ENCODE data around the gene FKRP. TPM values are rescaled to one million over a fixed set of nuclear protein-coding genes. Genes with fewer than 3 reads are reported as not detected.

Gene FKRP
- total and polyA plus RNA-seq, 5 donors, result 15.0 to 22.7 (median 20.0) TPM

Small RNAs within 50 kb of the gene (microRNA-seq; reads per million reads assigned to microRNA genes)
- 1.3 to 13.9 reads per million in 2 donors for gene MIR320E

Other genes starting within 250 kb of the FKRP start
- gene CALM3, start 144.7 kb upstream of the FKRP start, total RNA-seq, result 100 to 1,000 TPM; 232 to 357 (median 343) TPM
- gene CALM3, start 144.7 kb upstream of the FKRP start, polyA plus RNA-seq, result 365 TPM
- gene PTGIR, start 121.0 kb upstream of the FKRP start, total RNA-seq, result 10 to 100 TPM in 2 of 4 donors, 1 to 10 TPM in 2; 7.6 to 13.5 (median 9.5) TPM
- 6.7 TPM for gene PTGIR, start 121.0 kb upstream of the FKRP start, polyA plus RNA-seq
- 1 to 10 TPM; 3.0 to 7.4 (median 4.7) TPM for gene GNG8, start 109.9 kb upstream of the FKRP start, total RNA-seq
- gene GNG8, start 109.9 kb upstream of the FKRP start, polyA plus RNA-seq, result not detected
- 10 to 100 TPM; 24.6 to 46.5 (median 37.2) TPM for gene DACT3, start 84.9 kb upstream of the FKRP start, total RNA-seq
- 28.3 TPM for gene DACT3, start 84.9 kb upstream of the FKRP start, polyA plus RNA-seq
- 10 to 100 TPM; 14.2 to 16.6 (median 14.8) TPM for gene PRKD2, start 28.9 kb upstream of the FKRP start, total RNA-seq
- gene PRKD2, start 28.9 kb upstream of the FKRP start, polyA plus RNA-seq, result 11.3 TPM
- 10 to 100 TPM; 49.0 to 69.8 (median 54.7) TPM for gene STRN4, start 393 bp downstream of the FKRP start, total RNA-seq
- 39.3 TPM for gene STRN4, start 393 bp downstream of the FKRP start, polyA plus RNA-seq
- 10 to 100 TPM; 16.9 to 45.6 (median 24.7) TPM for gene SLC1A5, start 42.5 kb downstream of the FKRP start, total RNA-seq
- 15.9 TPM for gene SLC1A5, start 42.5 kb downstream of the FKRP start, polyA plus RNA-seq
- gene AP2S1, start 104.8 kb downstream of the FKRP start, total RNA-seq, result 100 to 1,000 TPM in 1 of 4 donors, 10 to 100 TPM in 3; 83.0 to 102 (median 93.9) TPM
- gene AP2S1, start 104.8 kb downstream of the FKRP start, polyA plus RNA-seq, result 90.5 TPM
- 10 to 100 TPM; 71.5 to 85.6 (median 77.1) TPM for gene ARHGAP35, start 114.9 kb downstream of the FKRP start, total RNA-seq
- 46.6 TPM for gene ARHGAP35, start 114.9 kb downstream of the FKRP start, polyA plus RNA-seq

Data from right cardiac atrium (tissue), 5 donors.